ENCODE measurements around the gene SEC14L3. TPM values are rescaled to one million over a fixed set of nuclear protein-coding genes. Genes with fewer than 3 reads are reported as not detected.

SEC14L3 gene
- total RNA-seq, 1 experiment from 2014 or later = not detected

- CTCF ChIA-PET = no interaction called here
- no peak overlapping the region for H3K4me3 ChIP-seq (ENCODE audit: low read depth in 2 of 2, low read length in 2 of 2)
- ATAC-seq (no peak), DNase-seq (ENCODE audit: low read depth, low spot score) (no peak)
- in situ Hi-C loops (cut with HindIII; ENCODE audit: low pct_unique_long_range_greater_than_20kb, low sequenced_read_pairs) = no loop called here
- POLR2A ChIA-PET = no interaction called here
- no peak overlapping the region for H3K27ac ChIP-seq (ENCODE audit: low read length)
- 0 out of 2 replicates have a peak, but pooled peaks cover 4% of the 10 kb centered on the region for H3K36me3 ChIP-seq (ENCODE audit: control insufficient read depth, insufficient read depth, low read length)
- H3K9me3 ChIP-seq (ENCODE audit: control insufficient read depth, insufficient read depth, low read depth, low read length) = no peaks in the 10 kb centered on the region
- H3K27me3 ChIP-seq (ENCODE audit: control insufficient read depth, insufficient read depth, low read length) = no peaks in the 10 kb centered on the region
- intact Hi-C loops (cut with micrococcal nuclease; ENCODE audit: unreplicated experiment) = no loop called here
- H3K4me1 ChIP-seq (ENCODE audit: control insufficient read depth, insufficient read depth, low read length) = peaks cover 11% of the 10 kb centered on the region
- BruUV-seq (replicated peaks) = no TSS peak
- TF ChIP-seq TCF7L2 (IDR thresholded peaks at IDR 0.05; ENCODE audit: low read depth, low read length) = no peak
- TF ChIP-seq POLR2AphosphoS5 (IDR thresholded peaks at IDR 0.05; ENCODE audit: low read depth, low read length) = no peak
- no peak for TF ChIP-seq SIN3A (IDR thresholded peaks at IDR 0.05; ENCODE audit: borderline replicate concordance, insufficient read depth, low read depth, low read length)
- no peak for TF ChIP-seq REST (IDR thresholded peaks at IDR 0.05; ENCODE audit: insufficient read depth in 1 of 2, low read depth in 2 of 2, low read length in 1 of 2)
- no peak for TF ChIP-seq CTCF (IDR thresholded peaks at IDR 0.05)
These were observed 55.0 kb downstream of the SEC14L3 start for GRCh38 chr22:30416837-30417236.

- Histone ChIP-seq H3K9me3 (ENCODE audit: control insufficient read depth, insufficient read depth, low read depth, low read length) (no peaks in the 10 kb centered on the region), H3K4me3 (ENCODE audit: low read depth in 2 of 2, low read length in 2 of 2) (no peak overlapping the region), H3K36me3 (ENCODE audit: control insufficient read depth, insufficient read depth, low read length) (0 out of 2 replicates have a peak, but pooled peaks cover 4% of the 10 kb centered on the region), H3K4me1 (ENCODE audit: control insufficient read depth, insufficient read depth, low read length) (peaks cover 7% of the 10 kb centered on the region), H3K27me3 (ENCODE audit: control insufficient read depth, insufficient read depth, low read length) (no peaks in the 10 kb centered on the region), H3K27ac (ENCODE audit: low read length) (no peak overlapping the region)
- TF ChIP-seq REST (IDR thresholded peaks at IDR 0.05; ENCODE audit: insufficient read depth in 1 of 2, low read depth in 2 of 2, low read length in 1 of 2) = no peak
- no peak for TF ChIP-seq CTCF (IDR thresholded peaks at IDR 0.05)
- TF ChIP-seq SIN3A (IDR thresholded peaks at IDR 0.05; ENCODE audit: borderline replicate concordance, insufficient read depth, low read depth, low read length) = no peak
- TF ChIP-seq TCF7L2 (IDR thresholded peaks at IDR 0.05; ENCODE audit: low read depth, low read length) = no peak
- TF ChIP-seq POLR2AphosphoS5 (IDR thresholded peaks at IDR 0.05; ENCODE audit: low read depth, low read length) = no peak
- intact Hi-C loops (cut with micrococcal nuclease; ENCODE audit: unreplicated experiment) = no loop called here
- DNase-seq (ENCODE audit: low read depth, low spot score) (no peak), ATAC-seq (no peak)
- no TSS peak for BruUV-seq (replicated peaks)
- in situ Hi-C loops (cut with HindIII; ENCODE audit: low pct_unique_long_range_greater_than_20kb, low sequenced_read_pairs) = no loop called here
- POLR2A ChIA-PET = no interaction called here
- CTCF ChIA-PET = no interaction called here
These were observed 55.4 kb downstream of the SEC14L3 start for GRCh38 chr22:30416403-30416802.
